ENCODE results near the gene TYK2. TPM values are rescaled to one million over a fixed set of nuclear protein-coding genes. Genes with fewer than 3 reads are reported as not detected.
"Not testable (repeated sequence)": the region's sequence is repeated elsewhere in the genome, so short reads cannot be mapped to it uniquely, and the experiment has no call there.

The TYK2 gene
- total RNA-seq, 4 donors from 2014 or later: 48.2 to 115 (median 64.8) TPM

- no peak for TF ChIP-seq POLR2A (IDR thresholded peaks at IDR 0.05)
- TF ChIP-seq, protein P1, sequence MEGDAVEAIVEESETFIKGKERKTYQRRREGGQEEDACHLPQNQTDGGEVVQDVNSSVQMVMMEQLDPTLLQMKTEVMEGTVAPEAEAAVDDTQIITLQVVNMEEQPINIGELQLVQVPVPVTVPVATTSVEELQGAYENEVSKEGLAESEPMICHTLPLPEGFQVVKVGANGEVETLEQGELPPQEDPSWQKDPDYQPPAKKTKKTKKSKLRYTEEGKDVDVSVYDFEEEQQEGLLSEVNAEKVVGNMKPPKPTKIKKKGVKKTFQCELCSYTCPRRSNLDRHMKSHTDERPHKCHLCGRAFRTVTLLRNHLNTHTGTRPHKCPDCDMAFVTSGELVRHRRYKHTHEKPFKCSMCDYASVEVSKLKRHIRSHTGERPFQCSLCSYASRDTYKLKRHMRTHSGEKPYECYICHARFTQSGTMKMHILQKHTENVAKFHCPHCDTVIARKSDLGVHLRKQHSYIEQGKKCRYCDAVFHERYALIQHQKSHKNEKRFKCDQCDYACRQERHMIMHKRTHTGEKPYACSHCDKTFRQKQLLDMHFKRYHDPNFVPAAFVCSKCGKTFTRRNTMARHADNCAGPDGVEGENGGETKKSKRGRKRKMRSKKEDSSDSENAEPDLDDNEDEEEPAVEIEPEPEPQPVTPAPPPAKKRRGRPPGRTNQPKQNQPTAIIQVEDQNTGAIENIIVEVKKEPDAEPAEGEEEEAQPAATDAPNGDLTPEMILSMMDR (IDR thresholded peaks at IDR 0.05): no peak
- no peak overlapping the region for H3K4me3 ChIP-seq (ENCODE audit: low read depth, poor library complexity, severe bottlenecking)
- intact Hi-C loops (cut with DNase I; ENCODE audit: low total_unique reads): no loop called here
- WGBS, 2 donors: 89 to 100% methylated on average over 3 of the region's 3 CpGs
- no peak for DNase-seq (ENCODE audit: low spot score in 2 of 2)
Observed at GRCh38 chr19:10372690-10373089, 7.7 kb downstream of the TYK2 start.

GRCh38 chr19:10368101-10368803, 12.1 kb downstream of the TYK2 start:
- TF ChIP-seq, protein P1 (IDR thresholded peaks at IDR 0.05): no peak
- TF ChIP-seq POLR2A (IDR thresholded peaks at IDR 0.05): no peak
- no peak overlapping the region for H3K4me3 ChIP-seq (ENCODE audit: low read depth, poor library complexity, severe bottlenecking)
- 90 to 91% methylated on average over 15 of the region's 15 CpGs for WGBS, 2 donors
- intact Hi-C loops (cut with DNase I; ENCODE audit: low total_unique reads): no loop called here
- DNase-seq (ENCODE audit: low spot score in 2 of 2): no peak

GRCh38 chr19:10366950-10367512, 13.3 kb downstream of the TYK2 start:
- intact Hi-C loops (cut with DNase I; ENCODE audit: low total_unique reads); DNase-seq (ENCODE audit: low spot score in 2 of 2); H3K4me3 ChIP-seq (ENCODE audit: low read depth, poor library complexity, severe bottlenecking): not testable (repeated sequence)
- 97 to 98% methylated on average over 4 of the region's 4 CpGs for WGBS, 2 donors

DNA sequence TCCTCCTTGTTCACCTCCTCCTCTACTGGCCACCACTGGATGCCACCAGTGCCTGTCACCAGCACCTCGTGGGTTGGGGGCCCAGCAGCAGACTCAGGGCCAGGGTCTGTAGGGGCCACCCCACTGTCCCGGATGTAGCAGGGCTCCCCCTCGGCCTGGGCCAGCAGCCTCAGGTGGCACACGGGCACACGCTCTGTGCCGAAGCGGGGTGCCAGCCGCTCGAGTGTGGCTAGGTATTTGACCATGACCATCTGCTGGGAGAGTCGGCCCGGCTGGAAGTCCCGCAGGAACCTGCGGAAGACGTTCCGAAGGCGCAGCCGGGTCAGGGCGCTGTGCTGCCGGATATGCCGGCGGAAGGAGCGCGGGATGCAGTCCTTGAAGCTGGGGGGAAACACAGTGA, 14.9 kb downstream of the TYK2 start:
- TF ChIP-seq, protein P1 (IDR thresholded peaks at IDR 0.05): no peak
- TF ChIP-seq POLR2A (IDR thresholded peaks at IDR 0.05): no peak
- WGBS, 2 donors: 92 to 94% methylated on average over 23 of the region's 23 CpGs
- no peak overlapping the region for H3K4me3 ChIP-seq (ENCODE audit: low read depth, poor library complexity, severe bottlenecking)
- DNase-seq (ENCODE audit: low spot score in 2 of 2): no peak
- intact Hi-C loops (cut with DNase I; ENCODE audit: low total_unique reads): no loop called here

DNA sequence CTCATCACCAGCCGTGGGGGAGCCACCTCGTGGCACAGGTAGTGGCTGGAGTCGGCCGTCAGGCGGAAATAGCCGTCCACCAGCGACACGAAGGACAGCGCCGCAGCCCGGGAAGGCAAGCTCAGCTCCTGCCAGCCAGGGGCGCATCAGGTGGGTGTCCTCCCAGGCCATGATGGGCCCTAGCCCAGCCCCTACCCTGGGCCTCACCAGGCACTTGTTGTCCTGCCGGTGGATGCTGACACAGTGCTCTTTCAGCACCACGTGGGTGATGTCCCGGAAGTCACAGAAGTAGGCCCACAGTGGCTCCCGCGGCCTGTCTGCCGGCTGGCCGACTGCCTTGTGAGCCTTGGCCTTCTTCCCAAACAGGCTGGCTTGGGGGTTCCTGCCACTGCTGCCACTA, 15.7 kb downstream of the TYK2 start:
- 81 to 91% methylated on average over 16 to 18 of the region's 19 CpGs for WGBS, 2 donors
- intact Hi-C loops (cut with DNase I; ENCODE audit: low total_unique reads): no loop called here
- DNase-seq (ENCODE audit: low spot score in 2 of 2): no peak
- TF ChIP-seq, protein P1 (IDR thresholded peaks at IDR 0.05): no peak
- no peak for TF ChIP-seq POLR2A (IDR thresholded peaks at IDR 0.05)
- no peak overlapping the region for H3K4me3 ChIP-seq (ENCODE audit: low read depth, poor library complexity, severe bottlenecking)

DNA sequence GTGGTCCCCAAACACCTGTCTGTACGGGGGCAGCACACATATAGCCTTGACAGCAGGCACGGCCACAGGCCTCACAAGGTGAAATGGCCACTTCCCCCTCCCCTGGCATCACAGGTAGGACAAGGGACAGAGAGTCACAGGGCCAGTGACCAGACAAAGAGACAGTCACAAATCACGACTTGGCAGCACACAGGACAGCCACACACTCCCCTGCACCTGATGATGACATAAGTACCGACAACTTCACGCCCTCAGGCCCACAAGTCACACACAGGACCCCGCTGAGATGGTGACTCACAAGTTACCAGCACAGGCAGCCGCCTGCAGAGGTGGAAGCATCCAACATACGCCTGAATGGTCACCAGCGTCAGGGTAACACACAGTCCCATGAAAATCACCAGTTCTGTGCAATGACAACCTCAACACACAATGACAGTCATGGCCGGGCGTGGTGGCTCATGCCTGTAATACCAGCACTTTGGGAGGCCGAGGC, 16.5 kb downstream of the TYK2 start:
- H3K4me3 ChIP-seq (ENCODE audit: low read depth, poor library complexity, severe bottlenecking): no peak overlapping the region
- WGBS, 2 donors: 90 to 91% methylated on average over 12 of the region's 12 CpGs
- no peak for TF ChIP-seq POLR2A (IDR thresholded peaks at IDR 0.05)
- TF ChIP-seq, protein P1 (IDR thresholded peaks at IDR 0.05): no peak

More for the DNA sequence above, 16.5 kb downstream of the TYK2 start:
- DNase-seq (ENCODE audit: low spot score in 2 of 2): no peak
- intact Hi-C loops (cut with DNase I; ENCODE audit: low total_unique reads): loop anchor here (2.0 kb wide), 1 partner anchor 27 kb away; no protein-coding TSS in a partner anchor
